Measurements from ENCODE around the gene SLC32A1.

The SLC32A1 gene

DNA sequence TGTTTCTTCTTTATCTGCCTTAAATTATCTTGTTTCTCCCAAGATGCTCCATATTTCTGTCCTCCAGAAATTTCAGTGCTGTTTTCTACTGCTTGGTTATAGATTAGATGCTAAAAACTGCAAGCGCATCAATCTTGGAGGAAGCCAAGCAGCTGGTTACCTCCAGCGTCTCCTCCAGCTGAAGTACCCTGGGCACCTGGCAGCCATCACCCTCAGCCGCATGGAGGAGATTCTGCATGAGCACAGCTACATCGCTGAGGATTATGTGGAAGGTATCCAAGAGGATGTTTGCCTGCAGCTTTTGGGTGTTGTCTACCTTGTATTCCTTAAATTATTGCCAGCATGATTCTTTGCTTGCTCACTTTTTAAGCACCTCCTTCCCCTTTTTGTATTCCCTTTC, 27.7 kb downstream of the SLC32A1 start:
- H3K4me1 ChIP-seq (ENCODE audit: low read depth, poor library complexity, severe bottlenecking): peaks cover 51% of the 10 kb centered on the region
- no peak overlapping the region for H3K4me2 ChIP-seq
- no peak overlapping the region for H3K27ac ChIP-seq
- no peak overlapping the region for H2AFZ ChIP-seq (ENCODE audit: low read depth)
- no peaks in the 10 kb centered on the region for H3K36me3 ChIP-seq (ENCODE audit: insufficient read depth)
- TF ChIP-seq, protein P1, sequence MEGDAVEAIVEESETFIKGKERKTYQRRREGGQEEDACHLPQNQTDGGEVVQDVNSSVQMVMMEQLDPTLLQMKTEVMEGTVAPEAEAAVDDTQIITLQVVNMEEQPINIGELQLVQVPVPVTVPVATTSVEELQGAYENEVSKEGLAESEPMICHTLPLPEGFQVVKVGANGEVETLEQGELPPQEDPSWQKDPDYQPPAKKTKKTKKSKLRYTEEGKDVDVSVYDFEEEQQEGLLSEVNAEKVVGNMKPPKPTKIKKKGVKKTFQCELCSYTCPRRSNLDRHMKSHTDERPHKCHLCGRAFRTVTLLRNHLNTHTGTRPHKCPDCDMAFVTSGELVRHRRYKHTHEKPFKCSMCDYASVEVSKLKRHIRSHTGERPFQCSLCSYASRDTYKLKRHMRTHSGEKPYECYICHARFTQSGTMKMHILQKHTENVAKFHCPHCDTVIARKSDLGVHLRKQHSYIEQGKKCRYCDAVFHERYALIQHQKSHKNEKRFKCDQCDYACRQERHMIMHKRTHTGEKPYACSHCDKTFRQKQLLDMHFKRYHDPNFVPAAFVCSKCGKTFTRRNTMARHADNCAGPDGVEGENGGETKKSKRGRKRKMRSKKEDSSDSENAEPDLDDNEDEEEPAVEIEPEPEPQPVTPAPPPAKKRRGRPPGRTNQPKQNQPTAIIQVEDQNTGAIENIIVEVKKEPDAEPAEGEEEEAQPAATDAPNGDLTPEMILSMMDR (conservative IDR thresholded peaks at IDR 0.05; ENCODE audit: low read depth, low read length): no peak
- H4K20me1 ChIP-seq (ENCODE audit: insufficient read depth): no peaks in the 10 kb centered on the region
- H3K4me3 ChIP-seq (IDR thresholded peaks at IDR 0.05; ENCODE audit: insufficient read depth, low read depth, low read length): no peak overlapping the region
- no peak overlapping the region for H3K9ac ChIP-seq
- H3K79me2 ChIP-seq (ENCODE audit: insufficient read depth, low read depth): peaks cover 25% of the 10 kb centered on the region; the same call in 1 of the 2 replicates
- no peaks in the 10 kb centered on the region for H3K27me3 ChIP-seq (ENCODE audit: insufficient read depth, low read depth)

DNA sequence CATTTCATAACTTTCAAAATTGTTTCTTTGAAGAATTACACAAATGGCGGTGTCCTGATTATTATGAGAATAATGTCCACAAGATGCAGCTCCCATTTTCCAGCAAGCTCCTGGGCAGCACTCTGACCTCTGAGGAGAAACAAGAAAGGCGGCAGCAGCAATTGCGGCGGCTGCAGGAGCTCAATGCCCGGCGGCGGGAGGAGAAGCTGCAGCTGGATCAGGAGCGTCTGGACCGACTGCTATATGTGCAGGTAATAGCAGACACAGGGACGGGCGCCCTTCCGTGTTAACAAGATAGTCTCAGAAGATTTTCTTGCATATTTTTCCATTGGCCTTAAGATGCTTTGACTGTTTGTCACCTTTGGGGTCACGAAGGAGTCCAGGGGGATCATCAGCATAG, 30.6 kb downstream of the SLC32A1 start:
- TF ChIP-seq, protein P1 (conservative IDR thresholded peaks at IDR 0.05; ENCODE audit: low read depth, low read length): no peak
- Histone ChIP-seq H4K20me1 (ENCODE audit: insufficient read depth) (no peaks in the 10 kb centered on the region), H3K27me3 (ENCODE audit: insufficient read depth, low read depth) (no peaks in the 10 kb centered on the region), H3K36me3 (ENCODE audit: insufficient read depth) (no peaks in the 10 kb centered on the region), H3K4me1 (ENCODE audit: low read depth, poor library complexity, severe bottlenecking) (peaks cover 38% of the 10 kb centered on the region), H3K9ac (no peak overlapping the region), H3K4me2 (peak overlapping the region; percentile 55; the same call in 1 of the 2 replicates), H3K79me2 (ENCODE audit: insufficient read depth, low read depth) (peaks cover 13% of the 10 kb centered on the region; the same call in 1 of the 2 replicates), H3K27ac (peak overlapping the region; percentile 30; the same call in 1 of the 2 replicates), H2AFZ (ENCODE audit: low read depth) (no peak overlapping the region), H3K4me3 (IDR thresholded peaks at IDR 0.05; ENCODE audit: insufficient read depth, low read depth, low read length) (no peak overlapping the region)

DNA sequence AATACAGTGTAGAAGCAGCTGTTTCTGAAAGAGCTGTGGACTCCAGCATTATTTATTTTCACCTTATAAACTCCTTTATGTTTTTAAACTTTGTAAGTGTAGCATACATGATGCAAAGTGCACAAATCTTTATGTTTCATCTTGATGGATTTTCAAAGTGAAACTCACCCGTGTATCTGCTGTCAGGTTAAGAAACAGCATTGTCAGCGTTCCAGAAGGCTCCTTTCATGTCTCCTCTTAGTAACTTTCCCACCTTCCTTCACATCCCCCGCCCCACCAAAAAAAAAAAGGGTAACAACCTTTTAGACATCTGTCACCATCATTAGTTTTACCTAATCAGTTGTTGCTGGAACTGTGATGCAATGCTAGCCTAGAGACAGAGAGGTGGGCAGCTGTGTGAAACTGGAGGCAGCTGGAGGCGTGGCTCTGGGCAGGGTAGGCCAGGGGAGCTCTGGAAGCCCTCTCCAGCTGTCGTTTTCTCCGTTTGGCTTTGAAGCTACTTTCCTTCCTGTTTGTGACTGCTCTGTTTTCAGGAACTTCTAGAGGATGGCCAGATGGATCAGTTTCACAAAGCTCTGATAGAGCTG, 31.1 kb downstream of the SLC32A1 start:
- H3K4me1 ChIP-seq (ENCODE audit: low read depth, poor library complexity, severe bottlenecking): peaks cover 36% of the 10 kb centered on the region
- TF ChIP-seq, protein P1 (conservative IDR thresholded peaks at IDR 0.05; ENCODE audit: low read depth, low read length): no peak
- peak overlapping the region; percentile 30; the same call in 1 of the 2 replicates for H3K27ac ChIP-seq
- H2AFZ ChIP-seq (ENCODE audit: low read depth): no peak overlapping the region
- no peaks in the 10 kb centered on the region for H3K27me3 ChIP-seq (ENCODE audit: insufficient read depth, low read depth)
- H3K9ac ChIP-seq: no peak overlapping the region
- H3K79me2 ChIP-seq (ENCODE audit: insufficient read depth, low read depth): peaks cover 9% of the 10 kb centered on the region; the same call in 1 of the 2 replicates
- no peaks in the 10 kb centered on the region for H3K36me3 ChIP-seq (ENCODE audit: insufficient read depth)
- no peak overlapping the region for H3K4me3 ChIP-seq (IDR thresholded peaks at IDR 0.05; ENCODE audit: insufficient read depth, low read depth, low read length)
- H4K20me1 ChIP-seq (ENCODE audit: insufficient read depth): no peaks in the 10 kb centered on the region
- peak overlapping the region; percentile 55; the same call in 1 of the 2 replicates for H3K4me2 ChIP-seq

DNA sequence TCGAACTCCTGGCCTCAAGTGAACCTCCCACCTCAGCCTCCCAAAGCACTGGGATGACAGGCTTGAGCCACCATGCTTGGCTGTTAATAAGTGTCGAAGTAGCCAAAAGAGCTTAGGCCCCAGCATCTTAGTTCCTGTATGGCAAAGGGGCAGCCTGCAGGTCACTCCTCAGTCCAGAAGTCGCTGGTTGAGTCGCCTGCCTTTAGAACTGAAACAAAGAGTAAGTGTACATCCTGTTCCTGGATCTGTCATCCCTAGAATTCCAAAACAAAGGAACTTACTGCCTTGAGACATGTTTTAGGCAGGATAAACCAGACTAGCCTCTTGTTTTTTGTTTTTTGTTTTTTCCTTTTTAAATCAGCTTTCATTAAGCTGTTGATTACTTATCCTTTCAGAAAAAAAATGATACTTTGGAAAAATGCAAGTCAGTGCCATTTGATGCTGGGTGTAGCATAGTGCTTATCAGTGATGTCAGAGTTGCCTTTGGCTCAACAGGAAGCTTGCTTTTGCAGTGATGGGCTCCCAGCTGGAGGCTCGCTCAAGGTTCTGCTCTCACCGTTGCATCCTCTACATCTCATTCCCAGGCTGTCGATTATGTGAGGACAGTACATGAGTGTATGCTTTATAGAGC, 33.0 kb downstream of the SLC32A1 start:
- no peak overlapping the region for H2AFZ ChIP-seq (ENCODE audit: low read depth)
- no peak overlapping the region for H3K4me3 ChIP-seq (IDR thresholded peaks at IDR 0.05; ENCODE audit: insufficient read depth, low read depth, low read length)
- TF ChIP-seq, protein P1 (conservative IDR thresholded peaks at IDR 0.05; ENCODE audit: low read depth, low read length): no peak
- H3K4me2 ChIP-seq: no peak overlapping the region
- peaks cover 33% of the 10 kb centered on the region for H3K4me1 ChIP-seq (ENCODE audit: low read depth, poor library complexity, severe bottlenecking)
- H3K79me2 ChIP-seq (ENCODE audit: insufficient read depth, low read depth): no peaks in the 10 kb centered on the region; the same call in 1 of the 2 replicates
- no peaks in the 10 kb centered on the region for H3K36me3 ChIP-seq (ENCODE audit: insufficient read depth)
- no peaks in the 10 kb centered on the region for H3K27me3 ChIP-seq (ENCODE audit: insufficient read depth, low read depth)
- no peak overlapping the region for H3K27ac ChIP-seq
- no peak overlapping the region for H3K9ac ChIP-seq
- H4K20me1 ChIP-seq (ENCODE audit: insufficient read depth): no peaks in the 10 kb centered on the region
